ENCODE measurements around the gene SLIT1.

GRCh38 chr10:97140049-97140846 is 45.5 kb downstream of the SLIT1 start:
- no peak for TF ChIP-seq CTCF (IDR thresholded peaks at IDR 0.05 in 4 of 5, conservative IDR thresholded peaks at IDR 0.05 in 1 of 5)
- TF ChIP-seq POLR2A (IDR thresholded peaks at IDR 0.05), result no peak
